Neural cell (in vitro differentiated cells): ENCODE data around the gene CBX2. TPM values are rescaled to one million over a fixed set of nuclear protein-coding genes. Genes with fewer than 3 reads are reported as not detected.

Experiments used
- H2AFZ ChIP-seq: fragments of 200-600, 300-800 bp; sonication (generic), shearing (Covaris generic); 2 replicates; pipeline ENCODE4 v1.6.0; 2014; ENCODE audit warnings: low read depth, mild to moderate bottlenecking, antibody characterized with exemption, low read length, moderate library complexity
- H3F3A ChIP-seq: fragments of 200-600 bp; shearing (Covaris generic); 2 replicates; pipeline ENCODE4 v1.6.1; 2016; ENCODE audit warnings: mild to moderate bottlenecking, moderate library complexity, mixed read lengths, antibody characterized with exemption, low read length; ENCODE audit not compliant: insufficient read depth, poor library complexity, severe bottlenecking
- H3K27ac ChIP-seq: fragments of 200-600, 300-800 bp; sonication (generic), shearing (Covaris generic); 2 replicates; pipeline ENCODE4 v1.5.1; 2014; ENCODE audit warnings: mild to moderate bottlenecking, low read length, moderate library complexity
- H3K27me3 ChIP-seq: fragments of 300-800, 200-600 bp; sonication (generic), shearing (Covaris generic); 2 replicates; pipeline ENCODE4 v1.6.0; 2014; ENCODE audit warnings: mild to moderate bottlenecking, low read depth, low read length, moderate library complexity; ENCODE audit not compliant: insufficient read depth
- H3K36me3 ChIP-seq: fragments of 300-800, 200-600 bp; sonication (generic), shearing (Covaris generic); 2 replicates; pipeline ENCODE4 v1.5.1; 2014; ENCODE audit warnings: mild to moderate bottlenecking, antibody characterized with exemption, low read length, moderate library complexity; ENCODE audit not compliant: insufficient read depth
- H3K4me2 ChIP-seq: fragments of 300-800, 200-600 bp; sonication (generic), shearing (Covaris generic); 2 replicates; pipeline ENCODE4 v1.6.0; 2014; ENCODE audit warnings: mild to moderate bottlenecking, low read length
- H3K4me3 ChIP-seq: fragments of 300-800, 200-600 bp; sonication (generic), shearing (Covaris generic); 2 replicates; pipeline ENCODE4 v1.5.1; 2014; ENCODE audit warnings: mild to moderate bottlenecking, low read length, moderate library complexity
- H3K79me2 ChIP-seq: fragments of 200-600 bp; shearing (Covaris generic); replicated peaks from 2 replicates; pipeline ENCODE4 v1.6.0; 2014; ENCODE audit warnings: mild to moderate bottlenecking, low read length, moderate library complexity; ENCODE audit not compliant: insufficient read depth
- H3K9ac ChIP-seq: fragments of 300-800, 200-600 bp; sonication (generic), shearing (Covaris generic); 2 replicates; pipeline ENCODE4 v1.6.1; 2016; ENCODE audit warnings: mild to moderate bottlenecking, low read length, mixed read lengths
- H3K9me2 ChIP-seq: fragments of 200-600 bp; shearing (Covaris generic); 2 replicates; pipeline ENCODE4 v1.6.1; 2016; ENCODE audit warnings: mild to moderate bottlenecking, low read length, mixed read lengths; ENCODE audit not compliant: insufficient read depth
- H3K9me3 ChIP-seq: fragments of 200-600, 300-800 bp; sonication (generic), shearing (Covaris generic); 2 replicates; pipeline ENCODE4 v1.6.1; 2016; ENCODE audit warnings: mild to moderate bottlenecking, mixed run types, low read length, moderate library complexity, mixed read lengths
- H4K20me1 ChIP-seq: fragments of 200-600 bp; shearing (Covaris generic); 2 replicates; pipeline ENCODE4 v1.6.1; 2016; ENCODE audit warnings: mild to moderate bottlenecking, mixed run types; ENCODE audit not compliant: insufficient read depth
- EP300 ChIP-seq: fragments of 450-650 bp; conservative IDR thresholded peaks from 2 replicates; pipeline ENCODE4 v1.6.1; 2014; ENCODE audit warnings: antibody characterized with exemption, mild to moderate bottlenecking, moderate library complexity; ENCODE audit not compliant: poor library complexity, severe bottlenecking
- EZH2 ChIP-seq: fragments of 200-600, 300-800 bp; shearing (Covaris generic), sonication (generic); IDR thresholded peaks from 2 replicates; pipeline ENCODE4 v1.6.1; 2014; ENCODE audit warnings: antibody characterized with exemption, low read length, borderline replicate concordance, mild to moderate bottlenecking; ENCODE audit not compliant: insufficient read depth, poor library complexity, severe bottlenecking
- MXI1 ChIP-seq: fragments of 450-650 bp; conservative IDR thresholded peaks from 2 replicates; pipeline ENCODE4 v1.6.1; 2014; ENCODE audit warnings: antibody characterized with exemption, mild to moderate bottlenecking; ENCODE audit not compliant: poor library complexity, severe bottlenecking
- POLR2AphosphoS5 ChIP-seq: IDR thresholded peaks from 2 replicates; pipeline ENCODE4 v1.6.1; 2012
- RAD21 ChIP-seq: fragments of 450-650 bp; conservative IDR thresholded peaks from 2 replicates; pipeline ENCODE4 v1.6.1; 2014; ENCODE audit warnings: antibody characterized with exemption, mild to moderate bottlenecking, moderate library complexity
- REST ChIP-seq: IDR thresholded peaks from 2 replicates; pipeline ENCODE4 v1.6.1; 2012; ENCODE audit warnings: borderline replicate concordance
- SMC3 ChIP-seq: fragments of 450-650 bp; conservative IDR thresholded peaks from 2 replicates; pipeline ENCODE4 v1.6.1; 2014; ENCODE audit warnings: antibody characterized with exemption, mild to moderate bottlenecking, moderate library complexity; ENCODE audit not compliant: poor library complexity
- TAF1 ChIP-seq: IDR thresholded peaks from 2 replicates; pipeline ENCODE4 v1.6.1; 2012; ENCODE audit warnings: low read depth
- polyA plus RNA-seq: library from polyadenylated mRNA; depleted of rRNA; stranded (reverse); fragments of >200 nt; gene quantifications from 2 replicates; pipeline ENCODE4 v1.2.3, GENCODE V29; 2014
- TF ChIP-seq, protein P1 (sequence below): fragments of 450-650 bp; IDR thresholded peaks from 2 replicates; pipeline ENCODE4 v1.5.1; 2014; ENCODE audit warnings: antibody characterized with exemption, mild to moderate bottlenecking, moderate library complexity; ENCODE audit not compliant: poor library complexity, severe bottlenecking

Gene CBX2
- polyA plus RNA-seq, 1 donor from 2014 or later: 16.9 TPM

DNA sequence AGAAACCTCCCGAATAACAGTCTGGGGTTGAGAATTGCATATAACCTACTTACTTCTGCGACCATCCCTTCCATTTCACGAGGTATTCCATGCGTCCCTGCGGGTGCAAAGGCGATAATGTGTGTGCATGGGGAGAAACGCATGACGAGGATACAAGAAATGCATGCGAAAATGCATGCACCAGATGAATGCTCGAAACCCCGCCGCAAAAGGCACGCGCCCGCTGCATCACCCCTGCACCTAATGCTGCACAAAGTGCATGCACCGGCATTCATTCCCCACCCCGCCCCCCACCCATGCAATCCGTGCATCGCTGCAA, 18.5 kb downstream of the CBX2 start:
- Histone ChIP-seq H2AFZ (no peak overlapping the region), H3K9me2 (no peaks in the 10 kb centered on the region), H3K27ac (peak overlapping the region; percentile 95), H3K4me3 (peak overlapping the region; percentile 87), H3K27me3 (peaks cover 67% of the 10 kb centered on the region), H3K36me3 (no peaks in the 10 kb centered on the region), H3K4me2 (peak overlapping the region; percentile 84), H3F3A (no peaks in the 10 kb centered on the region), H3K79me2 (peaks cover 30% of the 10 kb centered on the region), H3K9ac (peak overlapping the region; percentile 96), H3K9me3 (no peaks in the 10 kb centered on the region), H4K20me1 (peaks cover 26% of the 10 kb centered on the region)
- TF ChIP-seq RAD21: no peak
- TF ChIP-seq EZH2: no peak
- TF ChIP-seq POLR2AphosphoS5: no peak
- TF ChIP-seq MXI1: peak; percentile 90
- TF ChIP-seq EP300: peak; percentile 86
- peak; percentile 56 for TF ChIP-seq SMC3
- TF ChIP-seq TAF1: no peak
- TF ChIP-seq, protein P1, sequence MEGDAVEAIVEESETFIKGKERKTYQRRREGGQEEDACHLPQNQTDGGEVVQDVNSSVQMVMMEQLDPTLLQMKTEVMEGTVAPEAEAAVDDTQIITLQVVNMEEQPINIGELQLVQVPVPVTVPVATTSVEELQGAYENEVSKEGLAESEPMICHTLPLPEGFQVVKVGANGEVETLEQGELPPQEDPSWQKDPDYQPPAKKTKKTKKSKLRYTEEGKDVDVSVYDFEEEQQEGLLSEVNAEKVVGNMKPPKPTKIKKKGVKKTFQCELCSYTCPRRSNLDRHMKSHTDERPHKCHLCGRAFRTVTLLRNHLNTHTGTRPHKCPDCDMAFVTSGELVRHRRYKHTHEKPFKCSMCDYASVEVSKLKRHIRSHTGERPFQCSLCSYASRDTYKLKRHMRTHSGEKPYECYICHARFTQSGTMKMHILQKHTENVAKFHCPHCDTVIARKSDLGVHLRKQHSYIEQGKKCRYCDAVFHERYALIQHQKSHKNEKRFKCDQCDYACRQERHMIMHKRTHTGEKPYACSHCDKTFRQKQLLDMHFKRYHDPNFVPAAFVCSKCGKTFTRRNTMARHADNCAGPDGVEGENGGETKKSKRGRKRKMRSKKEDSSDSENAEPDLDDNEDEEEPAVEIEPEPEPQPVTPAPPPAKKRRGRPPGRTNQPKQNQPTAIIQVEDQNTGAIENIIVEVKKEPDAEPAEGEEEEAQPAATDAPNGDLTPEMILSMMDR: no peak
- no peak for TF ChIP-seq REST

DNA sequence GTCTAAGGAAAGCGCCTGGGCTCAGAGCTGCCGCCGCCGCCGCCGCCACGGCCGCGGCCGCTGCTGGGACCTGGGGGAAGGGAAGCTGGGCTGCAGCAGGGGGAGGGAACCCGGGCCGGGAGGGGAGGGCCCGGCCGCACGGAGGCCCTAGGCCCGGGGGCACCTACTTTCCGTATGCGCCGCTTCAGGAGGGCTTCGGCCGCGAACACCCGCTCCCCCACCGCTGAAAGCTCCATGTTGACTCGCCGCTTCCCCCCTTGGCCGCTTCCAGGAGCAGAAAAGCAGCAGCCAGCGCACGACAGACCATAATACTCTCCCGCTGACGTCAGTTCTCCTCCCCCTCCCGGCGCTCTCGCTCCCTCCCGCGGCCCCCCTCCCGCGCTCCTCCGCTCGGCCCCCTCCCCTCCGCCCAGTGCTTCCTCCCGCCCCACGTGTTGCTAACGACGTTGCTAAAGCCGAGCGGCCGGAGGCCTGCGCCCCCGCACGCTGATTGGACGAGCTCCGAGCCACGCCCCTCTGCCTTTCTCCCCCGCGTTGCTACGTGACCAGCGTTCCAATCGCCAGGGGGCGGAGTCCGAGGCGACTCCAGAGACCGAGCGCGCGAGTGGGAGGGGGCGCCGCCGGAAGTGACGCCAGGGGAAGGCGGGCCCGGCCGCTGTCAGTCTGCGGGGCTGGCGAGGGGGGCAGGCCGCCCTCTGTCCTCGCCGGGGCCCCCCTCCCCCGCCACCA, 19.0 kb downstream of the CBX2 start, which contains the start of gene CBX8:
Gene CBX8 (minus strand): TSS at position 315 of the 729 bp plus-strand sequence. CDS start 79 bp downstream, at position 236.
- peaks cover 30% of the 10 kb centered on the region for H3K79me2 ChIP-seq
- H3K27ac ChIP-seq: peak within 1 kb of the TSS; percentile 95
- no peaks in the 10 kb centered on the region for H3K9me2 ChIP-seq
- H3K4me2 ChIP-seq: peak within 1 kb of the TSS; percentile 84
- peaks cover 67% of the 10 kb centered on the region for H3K27me3 ChIP-seq
- peak within 1 kb of the TSS; percentile 87 for H3K4me3 ChIP-seq
- H3K36me3 ChIP-seq: no peaks in the 10 kb centered on the region
- TF ChIP-seq EZH2 (no peak), RAD21 (peak; percentile 56), REST (peak; percentile 60), POLR2AphosphoS5 (peak; percentile 80), EP300 (peak; percentile 69), MXI1 (peak; percentile 73), TAF1 (peak; percentile 59), SMC3 (peak; percentile 56)
- TF ChIP-seq, protein P1: no peak
- H3F3A ChIP-seq: no peaks in the 10 kb centered on the region
- H4K20me1 ChIP-seq: peaks cover 23% of the 10 kb centered on the region
- H2AFZ ChIP-seq: no peak within 1 kb of the TSS
- H3K9ac ChIP-seq: peak within 1 kb of the TSS; percentile 96
- H3K9me3 ChIP-seq: no peaks in the 10 kb centered on the region
